GM23248 (cell line): Measurements from ENCODE around the gene PTPN6. TPM values are rescaled to one million over a fixed set of nuclear protein-coding genes. Genes with fewer than 3 reads are reported as not detected.
A peak's percentile ranks its signal among the peaks of the same experiment; 100 is the strongest.

Experiments used
- DNase-seq: peaks from one replicate; pipeline ENCODE4 v3.0.0-alpha.2; 2015
- H2AFZ ChIP-seq: fragments of 200-600 bp; sonication (generic); 2 replicates; pipeline ENCODE4 v1.6.1; 2016; ENCODE audit warnings: antibody characterized with exemption
- H3F3A ChIP-seq: fragments of 200-600 bp; sonication (generic); 2 replicates; pipeline ENCODE4 v1.6.1; 2016; ENCODE audit warnings: mild to moderate bottlenecking, antibody characterized with exemption, mixed run types; ENCODE audit not compliant: insufficient read depth
- H3K27ac ChIP-seq: fragments of 200-600 bp; sonication (generic); 2 replicates; pipeline ENCODE4 v1.5.1; 2016; ENCODE audit warnings: mild to moderate bottlenecking
- H3K27me3 ChIP-seq: fragments of 200-600 bp; sonication (generic); replicated peaks from 2 replicates; pipeline ENCODE4 v1.6.1; 2016; ENCODE audit warnings: mild to moderate bottlenecking; ENCODE audit not compliant: insufficient read depth
- H3K36me3 ChIP-seq: fragments of 200-600 bp; sonication (generic); 2 replicates; pipeline ENCODE4 v1.6.1; 2016; ENCODE audit warnings: low read depth, mild to moderate bottlenecking
- H3K4me1 ChIP-seq: fragments of 200-600 bp; sonication (generic); 2 replicates; pipeline ENCODE4 v1.6.1; 2016; ENCODE audit warnings: mild to moderate bottlenecking; ENCODE audit not compliant: insufficient read depth
- H3K4me2 ChIP-seq: fragments of 200-600 bp; sonication (generic); one replicate; pipeline ENCODE4 v1.6.1; 2016; ENCODE audit warnings: mild to moderate bottlenecking; ENCODE audit not compliant: unreplicated experiment
- H3K4me3 ChIP-seq: fragments of 200-600 bp; sonication (generic); 2 replicates; pipeline ENCODE4 v1.5.1; 2016; ENCODE audit warnings: mild to moderate bottlenecking
- H3K79me2 ChIP-seq: fragments of 200-600 bp; sonication (generic); 2 replicates; pipeline ENCODE4 v1.6.1; 2016; ENCODE audit warnings: mild to moderate bottlenecking; ENCODE audit not compliant: insufficient read depth
- H3K9ac ChIP-seq: fragments of 200-600 bp; sonication (generic); 2 replicates; pipeline ENCODE4 v1.6.1; 2016; ENCODE audit warnings: mild to moderate bottlenecking
- H3K9me2 ChIP-seq: fragments of 200-600 bp; sonication (generic); 2 replicates; pipeline ENCODE4 v1.6.1; 2016; ENCODE audit warnings: mixed run types, mild to moderate bottlenecking, moderate library complexity; ENCODE audit not compliant: insufficient read depth
- H3K9me3 ChIP-seq: fragments of 200-600 bp; sonication (generic); one replicate; pipeline ENCODE4 v1.6.1; 2017; ENCODE audit warnings: low read depth
- H4K20me1 ChIP-seq: fragments of 200-600 bp; sonication (generic); 2 replicates; pipeline ENCODE4 v1.6.0; 2016; ENCODE audit not compliant: insufficient read depth
- EZH2 ChIP-seq: fragments of 200-600 bp; sonication (generic); IDR thresholded peaks from 2 replicates; pipeline ENCODE4 v1.6.1; 2018; ENCODE audit warnings: antibody characterized with exemption, mild to moderate bottlenecking; ENCODE audit not compliant: insufficient read depth, poor library complexity, severe bottlenecking
- EZH2phosphoT487 ChIP-seq: fragments of 200-600 bp; sonication (generic); IDR thresholded peaks from 2 replicates; pipeline ENCODE4 v1.6.1; 2018; ENCODE audit warnings: antibody characterized with exemption, moderate library complexity, mild to moderate bottlenecking, low read depth; ENCODE audit not compliant: insufficient read depth
- WGBS, 2 experiments: methylation state at CpG; one replicate each; pipeline ENCODE4 v1.1.6; 2015 to 2017; ENCODE audit warnings: low lambda C conversion rate in 2 of 2, low coverage in 1 of 2; ENCODE audit errors: missing lambda C conversion rate in 2 of 2; 5-methylcytosine and 5-hydroxymethylcytosine counted together
- in situ Hi-C: fragments of 300-500 bp; cut with MboI; formaldehyde crosslinking; loops from 2 replicates; pipeline ENCODE4 v1.15.0; 2020
- polyA plus RNA-seq: library from polyadenylated mRNA; unstranded; fragments of >200 nt; fragmentation: Nextera tagmentation; extraction: Ambion mirVana; gene quantifications from 2 replicates; pipeline ENCODE4 v1.2.1, GENCODE V29; 2016
- total RNA-seq: library from RNA; depleted of rRNA; stranded (reverse); fragments of >200 nt; shearing (Covaris generic); gene quantifications from 2 replicates; pipeline ENCODE4 v1.2.3, GENCODE V29; 2014

Gene PTPN6
- total and polyA plus RNA-seq, 2 experiments from 2014 or later: 0.21 TPM; not detected in 1

DNA sequence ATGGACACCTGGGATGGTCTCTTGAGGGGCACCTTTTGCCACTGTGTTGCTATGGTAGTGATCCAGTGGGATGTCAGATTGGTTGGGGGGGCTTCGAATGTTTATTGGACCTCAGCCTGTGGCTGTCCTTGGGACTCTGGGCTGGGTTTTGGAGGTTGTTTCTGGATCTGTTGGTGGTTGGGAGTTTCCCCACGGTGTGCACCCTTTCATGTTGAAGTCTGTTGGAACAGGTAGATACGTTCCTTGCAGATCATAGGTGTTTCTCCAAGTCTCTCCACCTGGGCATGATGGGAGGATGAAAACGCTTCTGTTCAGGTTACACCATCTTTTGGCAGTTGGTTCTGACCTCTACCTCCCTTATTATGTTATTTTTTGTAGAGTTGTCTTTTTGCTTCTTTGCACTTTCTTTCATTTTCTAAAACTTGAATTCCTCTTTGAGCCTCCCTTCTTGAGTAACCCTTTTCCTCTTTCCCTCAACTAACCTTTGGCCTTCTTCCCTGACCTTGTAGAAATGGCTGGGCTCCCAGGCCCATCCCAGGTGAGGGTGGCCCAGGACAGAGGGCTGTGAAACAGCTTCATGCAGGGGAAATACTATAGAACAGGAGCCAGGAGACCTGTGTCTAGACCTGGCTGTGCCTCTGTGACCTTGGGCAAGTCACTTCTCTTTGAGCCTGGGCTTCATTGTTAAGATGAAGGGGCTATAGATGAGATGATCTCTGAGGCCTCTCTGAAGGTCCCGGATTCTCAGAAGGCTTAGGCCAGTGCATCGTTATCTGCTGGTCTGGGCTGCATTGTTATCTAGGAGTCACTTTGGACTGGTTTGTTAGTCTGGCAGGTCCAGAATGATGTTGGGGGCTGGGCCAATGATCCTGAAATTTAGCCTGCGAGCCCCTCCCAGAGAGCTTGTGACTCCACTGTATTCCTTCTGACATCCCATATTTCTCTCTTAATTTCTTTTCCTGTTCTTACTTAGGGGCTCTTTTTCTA is 21.4 kb upstream of the PTPN6 start:
- TF ChIP-seq EZH2phosphoT487 (no peak), EZH2 (no peak)
- H3K9me2 ChIP-seq: no peaks in the 10 kb centered on the region
- H3F3A ChIP-seq: peaks cover 58% of the 10 kb centered on the region
- peaks cover 77% of the 10 kb centered on the region for H3K79me2 ChIP-seq
- H3K27me3 ChIP-seq: no peaks in the 10 kb centered on the region
- WGBS, 2 experiments: 44 to 54% methylated on average over 7 of the region's 7 CpGs
- no peak for DNase-seq
- no peak overlapping the region for H2AFZ ChIP-seq
- H4K20me1 ChIP-seq: peaks cover 14% of the 10 kb centered on the region; the same call in 1 of the 2 replicates
- H3K4me1 ChIP-seq: peaks cover 47% of the 10 kb centered on the region
- H3K4me3 ChIP-seq: peak overlapping the region; percentile 99
- no peaks in the 10 kb centered on the region for H3K9me3 ChIP-seq
- in situ Hi-C loops: no loop called here
- 0 out of 2 replicates have a peak, but pooled peaks cover 9% of the 10 kb centered on the region for H3K36me3 ChIP-seq
- peak overlapping the region; percentile 96 for H3K9ac ChIP-seq
- no peak overlapping the region for H3K27ac ChIP-seq
- H3K4me2 ChIP-seq: peak overlapping the region; percentile 95

DNA sequence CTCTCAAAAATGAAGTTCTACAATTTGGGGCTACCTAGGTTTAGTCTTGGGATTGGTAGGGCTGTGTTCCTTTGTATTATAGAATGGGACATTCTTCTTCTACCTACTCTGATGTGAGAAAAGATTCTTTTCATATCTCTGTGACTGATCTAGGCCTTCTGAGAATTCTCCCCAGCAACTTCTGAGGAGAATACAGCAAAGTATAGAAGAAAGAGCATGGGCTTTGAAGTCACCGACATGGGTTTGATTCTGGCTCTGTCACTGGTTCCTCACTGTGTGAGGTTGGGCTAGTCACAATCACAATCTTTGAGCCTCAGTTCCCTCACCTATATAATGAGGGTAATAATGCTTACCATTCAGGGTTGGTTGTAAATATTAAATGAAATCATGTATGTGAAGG is 18.4 kb upstream of the PTPN6 start:
- peaks cover 26% of the 10 kb centered on the region for H3K4me1 ChIP-seq
- DNase-seq: no peak
- peaks cover 14% of the 10 kb centered on the region; the same call in 1 of the 2 replicates for H3K36me3 ChIP-seq
- 0 out of 2 replicates have a peak overlapping the region, but pooled peaks have one; percentile 30 for H3K27ac ChIP-seq
- no peak overlapping the region for H3K4me3 ChIP-seq
- in situ Hi-C loops: no loop called here
- no peak overlapping the region for H3K4me2 ChIP-seq
- H3K9me3 ChIP-seq: no peaks in the 10 kb centered on the region
- no peak for TF ChIP-seq EZH2
- H2AFZ ChIP-seq: no peak overlapping the region
- no peaks in the 10 kb centered on the region for H3K9me2 ChIP-seq
- peaks cover 14% of the 10 kb centered on the region; the same call in 1 of the 2 replicates for H4K20me1 ChIP-seq
- WGBS, 2 experiments: 14 to 17% methylated on average over 1 of the region's 1 CpG
- H3K9ac ChIP-seq: peak overlapping the region; percentile 17
- H3F3A ChIP-seq: peaks cover 46% of the 10 kb centered on the region
- peaks cover 86% of the 10 kb centered on the region for H3K79me2 ChIP-seq
- H3K27me3 ChIP-seq: no peaks in the 10 kb centered on the region

DNA sequence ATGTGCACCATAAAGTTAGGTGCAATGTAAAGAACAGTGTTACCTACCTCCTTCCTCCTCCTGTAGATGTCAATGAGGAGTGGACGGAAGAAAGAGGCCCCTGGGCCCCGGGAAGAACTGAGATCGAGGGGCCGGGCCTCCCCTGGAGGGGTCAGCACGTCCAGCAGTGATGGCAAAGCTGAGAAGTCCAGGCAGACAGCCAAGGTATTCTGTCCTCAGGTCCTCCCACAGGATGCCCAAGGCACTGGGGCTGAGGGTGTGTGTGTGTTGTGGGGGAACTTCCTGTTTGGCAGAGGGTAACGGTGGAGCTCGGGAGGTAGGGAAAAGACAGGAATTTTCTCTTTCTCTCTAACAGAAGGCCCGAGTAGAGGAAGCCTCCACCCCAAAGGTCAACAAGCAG is 17.0 kb upstream of the PTPN6 start:
- 62 to 63% methylated on average over 8 of the region's 8 CpGs for WGBS, 2 experiments
- H2AFZ ChIP-seq: no peak overlapping the region
- peak overlapping the region; percentile 30; the same call in 1 of the 2 replicates for H3K9ac ChIP-seq
- peak; percentile 42 for DNase-seq
- H3K27me3 ChIP-seq: no peaks in the 10 kb centered on the region
- H3K4me3 ChIP-seq: no peak overlapping the region
- in situ Hi-C loops: no loop called here
- TF ChIP-seq EZH2phosphoT487: no peak
- no peak for TF ChIP-seq EZH2
- peaks cover 14% of the 10 kb centered on the region; the same call in 1 of the 2 replicates for H4K20me1 ChIP-seq
- peaks cover 29% of the 10 kb centered on the region for H3K4me1 ChIP-seq
- H3K27ac ChIP-seq: peak overlapping the region; percentile 30
- H3F3A ChIP-seq: peaks cover 48% of the 10 kb centered on the region
- H3K79me2 ChIP-seq: peaks cover 76% of the 10 kb centered on the region
- no peaks in the 10 kb centered on the region for H3K9me3 ChIP-seq
- H3K9me2 ChIP-seq: no peaks in the 10 kb centered on the region
- peaks cover 14% of the 10 kb centered on the region; the same call in 1 of the 2 replicates for H3K36me3 ChIP-seq
- H3K4me2 ChIP-seq: no peak overlapping the region

DNA sequence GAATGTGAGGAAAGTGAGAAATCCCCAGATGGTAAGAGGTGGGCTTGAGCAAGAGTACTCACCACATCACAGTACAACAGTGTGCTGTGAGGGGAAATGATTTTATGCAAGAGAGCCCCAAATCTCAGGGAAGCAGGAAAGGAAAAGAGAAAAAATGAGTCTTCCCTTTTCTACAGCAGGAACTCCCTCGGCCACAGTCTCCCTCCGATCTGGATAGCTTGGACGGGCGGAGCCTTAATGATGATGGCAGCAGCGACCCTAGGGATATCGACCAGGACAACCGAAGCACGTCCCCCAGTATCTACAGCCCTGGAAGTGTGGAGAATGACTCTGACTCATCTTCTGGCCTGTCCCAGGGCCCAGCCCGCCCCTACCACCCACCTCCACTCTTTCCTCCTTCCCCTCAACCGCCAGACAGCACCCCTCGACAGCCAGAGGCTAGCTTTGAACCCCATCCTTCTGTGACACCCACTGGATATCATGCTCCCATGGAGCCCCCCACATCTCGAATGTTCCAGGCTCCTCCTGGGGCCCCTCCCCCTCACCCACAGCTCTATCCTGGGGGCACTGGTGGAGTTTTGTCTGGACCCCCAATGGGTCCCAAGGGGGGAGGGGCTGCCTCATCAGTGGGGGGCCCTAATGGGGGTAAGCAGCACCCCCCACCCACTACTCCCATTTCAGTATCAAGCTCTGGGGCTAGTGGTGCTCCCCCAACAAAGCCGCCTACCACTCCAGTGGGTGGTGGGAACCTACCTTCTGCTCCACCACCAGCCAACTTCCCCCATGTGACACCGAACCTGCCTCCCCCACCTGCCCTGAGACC is 15.6 kb upstream of the PTPN6 start:
- Histone ChIP-seq H3K79me2 (peaks cover 62% of the 10 kb centered on the region), H2AFZ (no peak overlapping the region), H3K9me2 (no peaks in the 10 kb centered on the region), H3K4me2 (no peak overlapping the region), H3F3A (peaks cover 62% of the 10 kb centered on the region), H3K9ac (peak overlapping the region; percentile 30; the same call in 1 of the 2 replicates), H4K20me1 (peaks cover 14% of the 10 kb centered on the region; the same call in 1 of the 2 replicates), H3K4me1 (peaks cover 19% of the 10 kb centered on the region), H3K36me3 (peaks cover 18% of the 10 kb centered on the region; the same call in 1 of the 2 replicates), H3K4me3 (no peak overlapping the region), H3K27me3 (no peaks in the 10 kb centered on the region), H3K9me3 (no peaks in the 10 kb centered on the region), H3K27ac (peak overlapping the region; percentile 35)
- 34 to 52% methylated on average over 8 to 14 of the region's 14 CpGs for WGBS, 2 experiments
- in situ Hi-C loops: no loop called here
- TF ChIP-seq EZH2 (no peak), EZH2phosphoT487 (no peak)
- peak; percentile 55 for DNase-seq
